ENCODE measurements around the gene EZR.

DNA sequence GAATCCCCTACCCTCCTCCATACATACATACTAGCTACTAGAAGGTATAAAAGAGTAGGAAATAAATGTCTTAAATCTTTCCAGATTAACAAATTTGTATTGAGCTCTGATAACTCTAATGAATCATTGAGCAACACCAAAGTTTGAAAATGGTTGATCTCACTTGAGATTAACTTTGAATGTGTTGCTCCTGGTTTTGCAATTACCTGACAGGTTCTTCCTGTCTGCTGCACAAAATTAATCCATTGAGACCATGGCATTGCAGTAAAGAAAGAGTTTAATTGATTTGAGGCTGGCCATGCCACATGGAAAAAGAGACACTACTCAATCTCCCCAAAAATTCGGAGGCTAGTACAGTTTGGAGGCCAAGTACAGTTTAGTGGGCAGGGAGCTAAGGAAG lies 21.3 kb upstream of the EZR start:
- TF ChIP-seq EP300 (IDR thresholded peaks at IDR 0.05) (no peak), POLR2A (IDR thresholded peaks at IDR 0.05) (no peak), POLR2AphosphoS5 (IDR thresholded peaks at IDR 0.05) (no peak)
- TF ChIP-seq, protein P1, sequence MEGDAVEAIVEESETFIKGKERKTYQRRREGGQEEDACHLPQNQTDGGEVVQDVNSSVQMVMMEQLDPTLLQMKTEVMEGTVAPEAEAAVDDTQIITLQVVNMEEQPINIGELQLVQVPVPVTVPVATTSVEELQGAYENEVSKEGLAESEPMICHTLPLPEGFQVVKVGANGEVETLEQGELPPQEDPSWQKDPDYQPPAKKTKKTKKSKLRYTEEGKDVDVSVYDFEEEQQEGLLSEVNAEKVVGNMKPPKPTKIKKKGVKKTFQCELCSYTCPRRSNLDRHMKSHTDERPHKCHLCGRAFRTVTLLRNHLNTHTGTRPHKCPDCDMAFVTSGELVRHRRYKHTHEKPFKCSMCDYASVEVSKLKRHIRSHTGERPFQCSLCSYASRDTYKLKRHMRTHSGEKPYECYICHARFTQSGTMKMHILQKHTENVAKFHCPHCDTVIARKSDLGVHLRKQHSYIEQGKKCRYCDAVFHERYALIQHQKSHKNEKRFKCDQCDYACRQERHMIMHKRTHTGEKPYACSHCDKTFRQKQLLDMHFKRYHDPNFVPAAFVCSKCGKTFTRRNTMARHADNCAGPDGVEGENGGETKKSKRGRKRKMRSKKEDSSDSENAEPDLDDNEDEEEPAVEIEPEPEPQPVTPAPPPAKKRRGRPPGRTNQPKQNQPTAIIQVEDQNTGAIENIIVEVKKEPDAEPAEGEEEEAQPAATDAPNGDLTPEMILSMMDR (IDR thresholded peaks at IDR 0.05): no peak
